GM18499 (cell line): ENCODE measurements around the gene SEPTIN11.

ENCODE experiments used
- ATAC-seq: cut with Tn5 transposase; IDR thresholded peaks from one replicate; pipeline ENCODE4 v1.9.1; 2021; ENCODE audit warnings: moderate number of reproducible peaks; ENCODE audit not compliant: insufficient read depth, unreplicated experiment

The SEPTIN11 gene

GRCh38 chr4:76977113-76977512, 27.6 kb downstream of the SEPTIN11 start:
- no peak for ATAC-seq

- ATAC-seq = no peak
Measured at GRCh38 chr4:76977736-76978350, 28.3 kb downstream of the SEPTIN11 start.

- ATAC-seq = no peak
Measured at GRCh38 chr4:76979236-76979635, 29.7 kb downstream of the SEPTIN11 start.

GRCh38 chr4:76980261-76980660, 30.7 kb downstream of the SEPTIN11 start:
- ATAC-seq = no peak

GRCh38 chr4:76981644-76982043, 32.1 kb downstream of the SEPTIN11 start:
- ATAC-seq = no peak

- no peak for ATAC-seq
Measured at GRCh38 chr4:76982638-76983584, 33.4 kb downstream of the SEPTIN11 start.

- ATAC-seq = peak; percentile 59
Measured at GRCh38 chr4:76984127-76984526, 34.6 kb downstream of the SEPTIN11 start.

- no peak for ATAC-seq
Measured at GRCh38 chr4:76984788-76985211, 35.2 kb downstream of the SEPTIN11 start.

- ATAC-seq = no peak
Measured at GRCh38 chr4:76987153-76987591, 37.6 kb downstream of the SEPTIN11 start.

GRCh38 chr4:76987685-76988084, 38.1 kb downstream of the SEPTIN11 start:
- ATAC-seq = no peak

GRCh38 chr4:76989391-76990061, 40.0 kb downstream of the SEPTIN11 start:
- no peak for ATAC-seq

- ATAC-seq = no peak
Measured at GRCh38 chr4:76990288-76991080, 40.9 kb downstream of the SEPTIN11 start.

GRCh38 chr4:76991161-76991660, 41.7 kb downstream of the SEPTIN11 start:
- ATAC-seq = no peak

GRCh38 chr4:76993787-76994641, 44.5 kb downstream of the SEPTIN11 start:
- ATAC-seq = peak; percentile 81

- no peak for ATAC-seq
Measured at GRCh38 chr4:76995776-76996175, 46.2 kb downstream of the SEPTIN11 start.

- ATAC-seq = no peak
Measured at GRCh38 chr4:76996445-76996844, 46.9 kb downstream of the SEPTIN11 start.

GRCh38 chr4:76997077-76997476, 47.5 kb downstream of the SEPTIN11 start:
- ATAC-seq = no peak

GRCh38 chr4:76997532-76997931, 48.0 kb downstream of the SEPTIN11 start:
- no peak for ATAC-seq
